ENCODE measurements around the gene SLC7A7.
A peak's percentile ranks its signal among the peaks of the same experiment; 100 is the strongest.
"Not testable (repeated sequence)": the region's sequence is repeated elsewhere in the genome, so short reads cannot be mapped to it uniquely, and the experiment has no call there.

The SLC7A7 gene

GRCh38 chr14:22772725-22773124 is 42.5 kb downstream of the SLC7A7 start:
- ATAC-seq = no peak
- Mint-ChIP-seq H3K4me1 (peaks cover 15% of the 10 kb centered on the region), H3K36me3 (ENCODE audit: low read depth) (peaks cover 52% of the 10 kb centered on the region)

GRCh38 chr14:22770481-22771187 is 44.6 kb downstream of the SLC7A7 start:
- Mint-ChIP-seq H3K27ac (no peak overlapping the region), H3K9me3 (no peaks in the 10 kb centered on the region), H3K36me3 (ENCODE audit: low read depth) (peaks cover 64% of the 10 kb centered on the region), H3K27me3 (no peaks in the 10 kb centered on the region), H3K4me3 (no peak overlapping the region), H3K4me1 (peaks cover 27% of the 10 kb centered on the region)
- DNase-seq (no peak), ATAC-seq (no peak)

More at GRCh38 chr14:22772725-22773124, 42.5 kb downstream of the SLC7A7 start:
- no peak for DNase-seq
- no peaks in the 10 kb centered on the region for H3K9me3 Mint-ChIP-seq
- H3K4me3 Mint-ChIP-seq = no peak overlapping the region
- no peak overlapping the region for H3K27ac Mint-ChIP-seq
- no peaks in the 10 kb centered on the region for H3K27me3 Mint-ChIP-seq

- H3K27ac Mint-ChIP-seq = peak overlapping the region; percentile 4
- no peak for DNase-seq
- H3K4me1 Mint-ChIP-seq = peaks cover 35% of the 10 kb centered on the region
- H3K27me3 Mint-ChIP-seq = no peaks in the 10 kb centered on the region
- no peaks in the 10 kb centered on the region for H3K9me3 Mint-ChIP-seq
- ATAC-seq = no peak
- peak overlapping the region; percentile 15 for H3K4me3 Mint-ChIP-seq
- peaks cover 59% of the 10 kb centered on the region for H3K36me3 Mint-ChIP-seq (ENCODE audit: low read depth)
Measured at GRCh38 chr14:22769369-22769768, 45.9 kb downstream of the SLC7A7 start.

- Mint-ChIP-seq H3K4me3 (peak overlapping the region; percentile 15), H3K9me3 (no peaks in the 10 kb centered on the region), H3K27me3 (no peaks in the 10 kb centered on the region), H3K36me3 (ENCODE audit: low read depth) (peaks cover 57% of the 10 kb centered on the region), H3K27ac (peak overlapping the region; percentile 4), H3K4me1 (peaks cover 35% of the 10 kb centered on the region)
- ATAC-seq (no peak), DNase-seq (no peak)
Measured at GRCh38 chr14:22768947-22769346, 46.3 kb downstream of the SLC7A7 start.

- ATAC-seq (peak; percentile 34), DNase-seq (no peak)
- Mint-ChIP-seq H3K27ac (peak overlapping the region; percentile 99), H3K9me3 (peaks cover 4% of the 10 kb centered on the region), H3K27me3 (no peaks in the 10 kb centered on the region), H3K36me3 (ENCODE audit: low read depth) (peaks cover 65% of the 10 kb centered on the region), H3K4me3 (peak overlapping the region; percentile 95), H3K4me1 (peaks cover 35% of the 10 kb centered on the region)
Measured at GRCh38 chr14:22767323-22767589, 48.0 kb downstream of the SLC7A7 start.

- peaks cover 4% of the 10 kb centered on the region for H3K9me3 Mint-ChIP-seq
- H3K4me3 Mint-ChIP-seq = peak within 1 kb of the TSS; percentile 95
- peaks cover 35% of the 10 kb centered on the region for H3K4me1 Mint-ChIP-seq
- peak; percentile 85 for ATAC-seq
- H3K36me3 Mint-ChIP-seq (ENCODE audit: low read depth) = peaks cover 68% of the 10 kb centered on the region
- peak within 1 kb of the TSS; percentile 99 for H3K27ac Mint-ChIP-seq
- H3K27me3 Mint-ChIP-seq = no peaks in the 10 kb centered on the region
- DNase-seq = peak; percentile 92
Measured at GRCh38 chr14:22766457-22767322, 48.5 kb downstream of the SLC7A7 start, which contains the start of gene OXA1L. Gene OXA1L, plus strand, starts transcription at chr14:22766688. Its CDS starts 14 bp downstream, at chr14:22766702.

DNA sequence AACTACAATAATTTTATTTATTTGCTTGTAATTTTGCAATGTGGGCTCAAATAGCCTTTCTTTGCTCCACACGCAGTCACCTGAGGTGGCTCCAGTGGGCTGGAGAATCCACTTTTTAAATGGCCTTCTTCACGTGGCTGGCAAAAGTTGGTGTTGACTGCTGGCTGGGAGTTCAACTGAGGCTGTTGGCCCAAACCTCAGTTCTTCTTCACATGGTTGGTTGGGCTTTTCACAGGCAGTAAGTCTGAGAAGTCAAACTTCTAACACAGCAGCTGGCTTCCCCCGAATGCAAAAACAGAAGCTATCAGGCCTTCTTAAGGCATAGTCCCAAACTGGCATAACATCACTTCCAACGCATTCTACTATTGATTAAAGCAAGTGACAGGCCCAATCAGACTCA is 50.9 kb downstream of the SLC7A7 start:
- no peak overlapping the region for H3K4me3 Mint-ChIP-seq
- H3K27me3 Mint-ChIP-seq = no peaks in the 10 kb centered on the region
- H3K9me3 Mint-ChIP-seq = peaks cover 4% of the 10 kb centered on the region
- no peak overlapping the region for H3K27ac Mint-ChIP-seq
- H3K4me1 Mint-ChIP-seq = peaks cover 34% of the 10 kb centered on the region
- H3K36me3 Mint-ChIP-seq (ENCODE audit: low read depth) = peaks cover 57% of the 10 kb centered on the region
- no peak for ATAC-seq
- no peak for DNase-seq

- no peak overlapping the region for H3K27ac Mint-ChIP-seq
- peaks cover 15% of the 10 kb centered on the region for H3K4me1 Mint-ChIP-seq
- no peak for DNase-seq
- no peaks in the 10 kb centered on the region for H3K27me3 Mint-ChIP-seq
- no peak for ATAC-seq
- H3K36me3 Mint-ChIP-seq (ENCODE audit: low read depth) = peaks cover 42% of the 10 kb centered on the region
- no peak overlapping the region for H3K4me3 Mint-ChIP-seq
- peaks cover 4% of the 10 kb centered on the region for H3K9me3 Mint-ChIP-seq
Measured at GRCh38 chr14:22761734-22762133, 53.5 kb downstream of the SLC7A7 start.

DNA sequence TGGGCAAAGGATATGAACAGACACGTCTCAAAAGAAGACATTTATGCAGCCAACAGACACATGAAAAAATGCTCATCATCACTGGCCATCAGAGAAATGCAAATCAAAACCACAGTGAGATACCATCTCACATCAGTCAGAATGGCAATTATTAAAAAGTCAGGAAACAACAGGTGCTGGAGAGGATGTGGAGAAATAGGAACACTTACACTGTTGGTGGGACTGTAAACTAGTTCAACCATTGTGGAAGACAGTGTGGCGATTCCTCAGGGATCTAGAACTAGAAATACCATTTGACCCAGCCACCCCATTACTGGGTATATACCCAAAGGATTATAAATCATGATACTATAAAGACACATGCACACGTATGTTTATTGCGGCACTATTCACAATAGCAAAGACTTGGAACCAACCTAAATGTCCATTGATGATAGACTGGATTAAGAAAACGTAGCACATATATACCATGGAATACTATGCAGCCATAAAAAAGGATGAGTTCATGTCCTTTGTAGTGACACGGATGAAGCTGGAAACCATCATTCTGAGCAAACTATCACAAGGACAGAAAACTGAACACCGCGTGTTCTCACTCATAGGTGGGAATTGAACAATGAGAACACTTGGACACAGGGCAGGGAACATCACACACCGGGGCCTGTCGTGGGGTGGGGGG is 57.1 kb downstream of the SLC7A7 start:
- H3K9me3 Mint-ChIP-seq, H3K27me3 Mint-ChIP-seq, H3K4me3 Mint-ChIP-seq, H3K4me1 Mint-ChIP-seq, ATAC-seq, DNase-seq, H3K27ac Mint-ChIP-seq: not testable (repeated sequence)
- peaks cover 28% of the 10 kb centered on the region for H3K36me3 Mint-ChIP-seq (ENCODE audit: low read depth)

- DNase-seq = no peak
- H3K27ac Mint-ChIP-seq = no peak overlapping the region
- no peaks in the 10 kb centered on the region for H3K36me3 Mint-ChIP-seq (ENCODE audit: low read depth)
- no peak overlapping the region for H3K4me3 Mint-ChIP-seq
- H3K27me3 Mint-ChIP-seq = peaks cover 14% of the 10 kb centered on the region
- H3K4me1 Mint-ChIP-seq = peaks cover 4% of the 10 kb centered on the region
- no peak for ATAC-seq
- no peaks in the 10 kb centered on the region for H3K9me3 Mint-ChIP-seq
Measured at GRCh38 chr14:22753586-22753985, 61.6 kb downstream of the SLC7A7 start.

- Mint-ChIP-seq H3K27ac (no peak overlapping the region), H3K9me3 (no peaks in the 10 kb centered on the region), H3K4me3 (no peak overlapping the region), H3K36me3 (ENCODE audit: low read depth) (no peaks in the 10 kb centered on the region), H3K27me3 (peaks cover 14% of the 10 kb centered on the region), H3K4me1 (peaks cover 8% of the 10 kb centered on the region)
- no peak for DNase-seq
- no peak for ATAC-seq
Measured at GRCh38 chr14:22752422-22752821, 62.8 kb downstream of the SLC7A7 start.

- peaks cover 11% of the 10 kb centered on the region for H3K27me3 Mint-ChIP-seq
- peak overlapping the region; percentile 20 for H3K27ac Mint-ChIP-seq
- H3K4me3 Mint-ChIP-seq = no peak overlapping the region
- H3K4me1 Mint-ChIP-seq = peaks cover 8% of the 10 kb centered on the region
- no peaks in the 10 kb centered on the region for H3K9me3 Mint-ChIP-seq
- DNase-seq (no peak), ATAC-seq (no peak)
- H3K36me3 Mint-ChIP-seq (ENCODE audit: low read depth) = no peaks in the 10 kb centered on the region
Measured at GRCh38 chr14:22748631-22749068, 66.6 kb downstream of the SLC7A7 start.

GRCh38 chr14:22748206-22748605 is 67.0 kb downstream of the SLC7A7 start:
- H3K9me3 Mint-ChIP-seq = no peaks in the 10 kb centered on the region
- no peak overlapping the region for H3K27ac Mint-ChIP-seq
- ATAC-seq (no peak), DNase-seq (no peak)
- H3K4me1 Mint-ChIP-seq = peaks cover 8% of the 10 kb centered on the region
- peaks cover 11% of the 10 kb centered on the region for H3K27me3 Mint-ChIP-seq
- no peaks in the 10 kb centered on the region for H3K36me3 Mint-ChIP-seq (ENCODE audit: low read depth)
- no peak overlapping the region for H3K4me3 Mint-ChIP-seq

GRCh38 chr14:22747769-22748168 is 67.5 kb downstream of the SLC7A7 start:
- ATAC-seq (no peak), DNase-seq (no peak)
- Mint-ChIP-seq H3K4me1 (peaks cover 8% of the 10 kb centered on the region), H3K36me3 (ENCODE audit: low read depth) (no peaks in the 10 kb centered on the region), H3K4me3 (no peak overlapping the region), H3K27ac (no peak overlapping the region), H3K27me3 (peaks cover 11% of the 10 kb centered on the region), H3K9me3 (no peaks in the 10 kb centered on the region)
